Body of pancreas (tissue), 4 donors: ENCODE results near the gene STAT5B.

Source experiments
- CTCF ChIP-seq, 7 experiments: fragments of 450-650 bp in 4 of 7; fragments of 200-600 bp in 3 of 7; sonication (generic) in 3 of 7; IDR thresholded peaks; one replicate each; pipeline ENCODE4 v1.5.1; 2016 to 2019; ENCODE audit warnings: antibody characterized with exemption in 7 of 7
- POLR2A ChIP-seq, 3 donors: fragments of 450-650 bp; IDR thresholded peaks; one replicate each; pipeline ENCODE4 v1.6.1; 2016; ENCODE audit warnings: antibody characterized with exemption in 3 of 3, mild to moderate bottlenecking in 2 of 3

- TF ChIP-seq CTCF (IDR thresholded peaks at IDR 0.05) (no peak), POLR2A (IDR thresholded peaks at IDR 0.05) (no peak)
Observed at GRCh38 chr17:42316755-42317154, 40.6 kb upstream of the STAT5B start.
